ENCODE measurements around the gene SOX15.
A peak's percentile ranks its signal among the peaks of the same experiment; 100 is the strongest.

SOX15 gene

DNA sequence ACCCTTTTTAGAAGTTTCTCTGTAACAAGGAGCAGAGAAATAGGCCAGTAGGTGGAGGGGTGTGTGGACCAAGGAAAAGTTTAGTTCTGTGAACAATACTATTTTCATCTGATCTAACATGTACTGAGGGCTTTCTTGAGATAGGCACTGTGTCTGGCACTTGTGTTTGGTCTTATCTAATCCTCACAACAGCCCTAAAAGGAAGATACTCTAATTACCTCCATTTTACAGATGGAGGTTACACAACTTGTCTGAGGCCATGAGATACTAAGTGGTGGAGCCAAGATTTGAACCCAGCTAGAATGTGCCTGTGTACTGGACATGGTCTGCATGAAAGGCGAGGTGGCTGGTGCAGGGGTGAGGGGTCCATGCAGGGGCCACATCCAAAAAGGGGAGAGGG, 36.5 kb downstream of the SOX15 start:
- no peak overlapping the region for H2BK12ac ChIP-seq (ENCODE audit: low read length)
- no peak overlapping the region for H4K91ac ChIP-seq (ENCODE audit: low read depth, low read length, poor library complexity)
- H3K18ac ChIP-seq (ENCODE audit: low read length): no peak overlapping the region
- no peaks in the 10 kb centered on the region for H3K36me3 ChIP-seq (replicated peaks in 1 of 2; ENCODE audit: control insufficient read depth in 2 of 2, insufficient read depth in 2 of 2, low read length in 2 of 2)
- peaks cover 10 to 13% of the 10 kb centered on the region in 2 donors for H3K4me1 ChIP-seq (ENCODE audit: control insufficient read depth in 2 of 2, insufficient read depth in 1 of 2, low read depth in 1 of 2, low read length in 2 of 2)
- H3K79me1 ChIP-seq (ENCODE audit: low read depth, low read length): peaks cover 4% of the 10 kb centered on the region
- H2AK5ac ChIP-seq (ENCODE audit: low read depth, low read length): no peak overlapping the region
- WGBS, 2 donors (ENCODE audit: extremely low coverage in 2 of 2, insufficient read length in 2 of 2, insufficient replicate concordance in 1 of 2): no CpG with 5 or more reads among the region's 1 CpG
- no peak overlapping the region for H3K14ac ChIP-seq (ENCODE audit: low read length)
- no peak overlapping the region for H3K4me2 ChIP-seq (ENCODE audit: insufficient read depth, low read length, poor library complexity, severe bottlenecking)
- H3K4me3 ChIP-seq (ENCODE audit: low read length in 2 of 2): no peak overlapping the region
- no peak overlapping the region for H2BK120ac ChIP-seq (ENCODE audit: low read depth, low read length)
- H3K27ac ChIP-seq (replicated peaks; ENCODE audit: low read length): no peak overlapping the region
- H2BK5ac ChIP-seq (ENCODE audit: low read length): no peak overlapping the region
- H3K27me3 ChIP-seq (ENCODE audit: control insufficient read depth in 3 of 3, insufficient read depth in 3 of 3, low read depth in 1 of 3, low read length in 3 of 3): peaks cover 0 to 31% (median 7%) of the 10 kb centered on the region in 3 experiments
- no peak overlapping the region for H2AFZ ChIP-seq (ENCODE audit: low read length)
- no peak for DNase-seq (ENCODE audit: low spot score)
- H2BK15ac ChIP-seq (ENCODE audit: low read length): no peak overlapping the region
- H3K4ac ChIP-seq (ENCODE audit: low read length): no peak overlapping the region
- no peak overlapping the region for H4K8ac ChIP-seq (ENCODE audit: low read depth, low read length)
- H3K23ac ChIP-seq (ENCODE audit: low read depth, low read length, poor library complexity): no peak overlapping the region
- no peak overlapping the region for H3K9ac ChIP-seq (ENCODE audit: low read depth, low read length, poor library complexity)
- no peaks in the 10 kb centered on the region for H3K9me3 ChIP-seq (replicated peaks in 1 of 2; ENCODE audit: control insufficient read depth in 2 of 2, insufficient read depth in 1 of 2, low read depth in 1 of 2, low read length in 2 of 2)

- Histone ChIP-seq H4K91ac (ENCODE audit: low read depth, low read length, poor library complexity) (no peak overlapping the region), H2BK15ac (ENCODE audit: low read length) (no peak overlapping the region), H3K9ac (ENCODE audit: low read depth, low read length, poor library complexity) (no peak overlapping the region), H2AK5ac (ENCODE audit: low read depth, low read length) (no peak overlapping the region), H3K4me3 (ENCODE audit: low read length in 2 of 2) (no peak overlapping the region), H3K4me2 (ENCODE audit: insufficient read depth, low read length, poor library complexity, severe bottlenecking) (no peak overlapping the region), H2AFZ (ENCODE audit: low read length) (no peak overlapping the region), H3K79me1 (ENCODE audit: low read depth, low read length) (peaks cover 4% of the 10 kb centered on the region), H3K23ac (ENCODE audit: low read depth, low read length, poor library complexity) (no peak overlapping the region), H3K9me3 (replicated peaks in 1 of 2; ENCODE audit: control insufficient read depth in 2 of 2, insufficient read depth in 1 of 2, low read depth in 1 of 2, low read length in 2 of 2) (no peaks in the 10 kb centered on the region), H2BK120ac (ENCODE audit: low read depth, low read length) (no peak overlapping the region), H4K8ac (ENCODE audit: low read depth, low read length) (no peak overlapping the region), H3K27ac (replicated peaks; ENCODE audit: low read length) (no peak overlapping the region), H3K36me3 (replicated peaks in 1 of 2; ENCODE audit: control insufficient read depth in 2 of 2, insufficient read depth in 2 of 2, low read length in 2 of 2) (no peaks in the 10 kb centered on the region), H2BK5ac (ENCODE audit: low read length) (no peak overlapping the region), H3K14ac (ENCODE audit: low read length) (no peak overlapping the region), H2BK12ac (ENCODE audit: low read length) (no peak overlapping the region), H3K18ac (ENCODE audit: low read length) (no peak overlapping the region), H3K4ac (ENCODE audit: low read length) (no peak overlapping the region), H3K27me3 (ENCODE audit: control insufficient read depth in 3 of 3, insufficient read depth in 3 of 3, low read depth in 1 of 3, low read length in 3 of 3) (peaks cover 0 to 34% (median 10%) of the 10 kb centered on the region in 3 experiments), H3K4me1 (ENCODE audit: control insufficient read depth in 2 of 2, insufficient read depth in 1 of 2, low read depth in 1 of 2, low read length in 2 of 2) (peaks cover 5 to 9% of the 10 kb centered on the region in 2 donors)
- DNase-seq (ENCODE audit: low spot score): no peak
- WGBS, 2 donors (ENCODE audit: extremely low coverage in 2 of 2, insufficient read length in 2 of 2, insufficient replicate concordance in 1 of 2): no CpG with 5 or more reads among the region's 6 CpGs
These were observed 37.3 kb downstream of the SOX15 start for GRCh38 chr17:7552621-7553051.

- no peak overlapping the region for H2BK5ac ChIP-seq (ENCODE audit: low read length)
- no peak for DNase-seq (ENCODE audit: low spot score)
- H3K79me1 ChIP-seq (ENCODE audit: low read depth, low read length): peaks cover 3% of the 10 kb centered on the region
- no peak overlapping the region for H2BK15ac ChIP-seq (ENCODE audit: low read length)
- H3K9me3 ChIP-seq (replicated peaks in 1 of 2; ENCODE audit: control insufficient read depth in 2 of 2, insufficient read depth in 1 of 2, low read depth in 1 of 2, low read length in 2 of 2): no peaks in the 10 kb centered on the region
- no peak overlapping the region for H3K9ac ChIP-seq (ENCODE audit: low read depth, low read length, poor library complexity)
- H3K27me3 ChIP-seq (ENCODE audit: control insufficient read depth in 3 of 3, insufficient read depth in 3 of 3, low read depth in 1 of 3, low read length in 3 of 3): peaks cover 0 to 34% (median 10%) of the 10 kb centered on the region in 3 experiments
- H3K18ac ChIP-seq (ENCODE audit: low read length): no peak overlapping the region
- no peak overlapping the region for H3K14ac ChIP-seq (ENCODE audit: low read length)
- H3K4me3 ChIP-seq (ENCODE audit: low read length in 2 of 2): no peak overlapping the region
- peak overlapping the region; percentile 92 for H4K8ac ChIP-seq (ENCODE audit: low read depth, low read length)
- no peak overlapping the region for H2AFZ ChIP-seq (ENCODE audit: low read length)
- H2BK12ac ChIP-seq (ENCODE audit: low read length): no peak overlapping the region
- H3K27ac ChIP-seq (replicated peaks; ENCODE audit: low read length): no peak overlapping the region
- H3K23ac ChIP-seq (ENCODE audit: low read depth, low read length, poor library complexity): no peak overlapping the region
- H2BK120ac ChIP-seq (ENCODE audit: low read depth, low read length): no peak overlapping the region
- H3K4ac ChIP-seq (ENCODE audit: low read length): no peak overlapping the region
- peaks cover 4 to 6% of the 10 kb centered on the region in 2 donors for H3K4me1 ChIP-seq (ENCODE audit: control insufficient read depth in 2 of 2, insufficient read depth in 1 of 2, low read depth in 1 of 2, low read length in 2 of 2)
- no peak overlapping the region for H3K4me2 ChIP-seq (ENCODE audit: insufficient read depth, low read length, poor library complexity, severe bottlenecking)
- H3K36me3 ChIP-seq (replicated peaks in 1 of 2; ENCODE audit: control insufficient read depth in 2 of 2, insufficient read depth in 2 of 2, low read length in 2 of 2): no peaks in the 10 kb centered on the region
- no peak overlapping the region for H4K91ac ChIP-seq (ENCODE audit: low read depth, low read length, poor library complexity)
- no peak overlapping the region for H2AK5ac ChIP-seq (ENCODE audit: low read depth, low read length)
- WGBS, 2 donors (ENCODE audit: extremely low coverage in 2 of 2, insufficient read length in 2 of 2, insufficient replicate concordance in 1 of 2): no CpG with 5 or more reads among the region's 4 CpGs
These were observed 38.5 kb downstream of the SOX15 start for GRCh38 chr17:7551396-7551795.

DNA sequence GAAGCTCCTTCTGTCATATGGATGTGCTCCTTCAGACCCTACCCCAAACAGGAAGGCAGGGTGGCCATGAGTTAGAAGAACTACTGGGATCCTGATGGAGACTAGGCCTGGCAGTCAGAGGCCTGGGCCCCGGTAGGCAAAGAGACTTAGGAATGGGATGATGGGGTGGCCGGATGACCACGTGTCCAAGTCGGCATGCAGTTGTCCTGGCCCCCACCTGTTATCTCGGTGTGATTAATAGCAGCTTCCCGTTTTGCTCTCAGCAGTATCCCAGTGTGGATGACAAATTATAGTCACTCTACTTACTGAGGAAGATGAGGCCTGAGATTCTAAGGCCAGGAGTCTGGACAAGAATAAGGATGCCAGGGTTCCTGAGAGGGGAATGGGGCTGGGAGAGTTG, 39.5 kb downstream of the SOX15 start:
- Histone ChIP-seq H3K4me3 (ENCODE audit: low read length in 2 of 2) (no peak overlapping the region), H3K36me3 (replicated peaks in 1 of 2; ENCODE audit: control insufficient read depth in 2 of 2, insufficient read depth in 2 of 2, low read length in 2 of 2) (no peaks in the 10 kb centered on the region), H2BK5ac (ENCODE audit: low read length) (peak overlapping the region; percentile 26), H3K18ac (ENCODE audit: low read length) (no peak overlapping the region), H3K23ac (ENCODE audit: low read depth, low read length, poor library complexity) (no peak overlapping the region), H2BK15ac (ENCODE audit: low read length) (no peak overlapping the region), H3K4me2 (ENCODE audit: insufficient read depth, low read length, poor library complexity, severe bottlenecking) (no peak overlapping the region), H4K91ac (ENCODE audit: low read depth, low read length, poor library complexity) (no peak overlapping the region), H2AK5ac (ENCODE audit: low read depth, low read length) (no peak overlapping the region), H2BK120ac (ENCODE audit: low read depth, low read length) (no peak overlapping the region), H4K8ac (ENCODE audit: low read depth, low read length) (no peak overlapping the region), H3K9me3 (replicated peaks in 1 of 2; ENCODE audit: control insufficient read depth in 2 of 2, insufficient read depth in 1 of 2, low read depth in 1 of 2, low read length in 2 of 2) (no peaks in the 10 kb centered on the region), H3K4me1 (ENCODE audit: control insufficient read depth in 2 of 2, insufficient read depth in 1 of 2, low read depth in 1 of 2, low read length in 2 of 2) (peaks cover 4 to 6% of the 10 kb centered on the region in 2 donors), H3K79me1 (ENCODE audit: low read depth, low read length) (peaks cover 3% of the 10 kb centered on the region), H2BK12ac (ENCODE audit: low read length) (no peak overlapping the region), H3K14ac (ENCODE audit: low read length) (no peak overlapping the region), H3K27ac (replicated peaks; ENCODE audit: low read length) (no peak overlapping the region), H3K9ac (ENCODE audit: low read depth, low read length, poor library complexity) (no peak overlapping the region), H2AFZ (ENCODE audit: low read length) (no peak overlapping the region), H3K4ac (ENCODE audit: low read length) (no peak overlapping the region), H3K27me3 (ENCODE audit: control insufficient read depth in 3 of 3, insufficient read depth in 3 of 3, low read depth in 1 of 3, low read length in 3 of 3) (peaks cover 0 to 34% (median 10%) of the 10 kb centered on the region in 3 experiments)
- DNase-seq (ENCODE audit: low spot score): no peak
- WGBS, 2 donors (ENCODE audit: extremely low coverage in 2 of 2, insufficient read length in 2 of 2, insufficient replicate concordance in 1 of 2): no CpG with 5 or more reads among the region's 6 CpGs

All from neuronal stem cell (in vitro differentiated cells).